ENCODE data around the gene MBNL1. TPM values are rescaled to one million over a fixed set of nuclear protein-coding genes. Genes with fewer than 3 reads are reported as not detected.

MBNL1 gene
- total RNA-seq, 2 donors from 2014 or later = 199 to 327 TPM

DNA sequence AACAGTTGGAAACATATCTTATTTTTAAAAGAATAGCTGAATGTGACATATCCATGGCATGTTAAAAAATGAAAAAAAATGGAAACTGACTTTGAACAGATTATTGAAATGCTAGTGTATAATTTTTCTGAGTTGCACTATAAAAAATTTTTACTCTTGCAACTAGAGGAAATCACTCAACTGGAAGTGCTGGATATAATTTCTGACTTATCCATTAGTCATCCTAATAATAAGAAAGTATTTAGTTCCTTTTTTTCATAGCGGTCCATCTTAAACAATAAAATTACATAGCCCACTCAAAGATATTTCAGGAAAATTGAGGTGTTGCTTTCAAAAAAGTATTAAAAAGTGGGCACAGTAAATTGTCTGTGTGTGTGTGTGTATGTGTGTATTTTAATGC is 80.7 kb downstream of the MBNL1 start:
- DNase-seq (ENCODE audit: low spot score) = no peak
- TF ChIP-seq, protein P1, sequence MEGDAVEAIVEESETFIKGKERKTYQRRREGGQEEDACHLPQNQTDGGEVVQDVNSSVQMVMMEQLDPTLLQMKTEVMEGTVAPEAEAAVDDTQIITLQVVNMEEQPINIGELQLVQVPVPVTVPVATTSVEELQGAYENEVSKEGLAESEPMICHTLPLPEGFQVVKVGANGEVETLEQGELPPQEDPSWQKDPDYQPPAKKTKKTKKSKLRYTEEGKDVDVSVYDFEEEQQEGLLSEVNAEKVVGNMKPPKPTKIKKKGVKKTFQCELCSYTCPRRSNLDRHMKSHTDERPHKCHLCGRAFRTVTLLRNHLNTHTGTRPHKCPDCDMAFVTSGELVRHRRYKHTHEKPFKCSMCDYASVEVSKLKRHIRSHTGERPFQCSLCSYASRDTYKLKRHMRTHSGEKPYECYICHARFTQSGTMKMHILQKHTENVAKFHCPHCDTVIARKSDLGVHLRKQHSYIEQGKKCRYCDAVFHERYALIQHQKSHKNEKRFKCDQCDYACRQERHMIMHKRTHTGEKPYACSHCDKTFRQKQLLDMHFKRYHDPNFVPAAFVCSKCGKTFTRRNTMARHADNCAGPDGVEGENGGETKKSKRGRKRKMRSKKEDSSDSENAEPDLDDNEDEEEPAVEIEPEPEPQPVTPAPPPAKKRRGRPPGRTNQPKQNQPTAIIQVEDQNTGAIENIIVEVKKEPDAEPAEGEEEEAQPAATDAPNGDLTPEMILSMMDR (IDR thresholded peaks at IDR 0.05) = no peak
- H3K4me1 ChIP-seq = peaks cover 0 to 71% of the 10 kb centered on the region in 2 donors
- no peaks in the 10 kb centered on the region for H3K27me3 ChIP-seq
- H3K9me3 ChIP-seq = no peaks in the 10 kb centered on the region
- no peak overlapping the region for H3K27ac ChIP-seq
- no peak overlapping the region for H3K4me3 ChIP-seq
- no peaks in the 10 kb centered on the region for H3K36me3 ChIP-seq

DNA sequence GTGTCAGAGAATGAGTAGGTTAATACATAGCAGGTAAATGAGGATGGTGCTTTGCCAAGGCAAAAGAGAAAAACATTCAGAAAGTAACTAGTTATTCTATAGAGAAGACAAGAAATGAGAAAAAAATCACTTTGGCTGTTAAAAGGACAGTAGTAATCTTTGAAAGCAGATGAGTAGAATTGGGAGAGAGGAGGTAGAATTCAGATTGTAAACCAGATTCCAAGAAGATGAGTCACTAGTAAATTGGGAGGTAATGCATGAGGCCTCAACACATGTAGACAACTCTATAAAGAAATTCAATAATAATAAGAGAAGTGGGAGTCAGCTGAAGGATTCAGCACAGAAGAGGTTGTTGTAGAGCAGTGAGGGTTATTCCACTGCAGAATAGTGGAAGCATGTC is 81.4 kb downstream of the MBNL1 start:
- Histone ChIP-seq H3K4me3 (no peak overlapping the region), H3K36me3 (no peaks in the 10 kb centered on the region), H3K27me3 (no peaks in the 10 kb centered on the region), H3K27ac (no peak overlapping the region), H3K4me1 (peaks cover 0 to 64% of the 10 kb centered on the region in 2 donors), H3K9me3 (no peaks in the 10 kb centered on the region)
- no peak for DNase-seq (ENCODE audit: low spot score)
- TF ChIP-seq, protein P1 (IDR thresholded peaks at IDR 0.05) = no peak

DNA sequence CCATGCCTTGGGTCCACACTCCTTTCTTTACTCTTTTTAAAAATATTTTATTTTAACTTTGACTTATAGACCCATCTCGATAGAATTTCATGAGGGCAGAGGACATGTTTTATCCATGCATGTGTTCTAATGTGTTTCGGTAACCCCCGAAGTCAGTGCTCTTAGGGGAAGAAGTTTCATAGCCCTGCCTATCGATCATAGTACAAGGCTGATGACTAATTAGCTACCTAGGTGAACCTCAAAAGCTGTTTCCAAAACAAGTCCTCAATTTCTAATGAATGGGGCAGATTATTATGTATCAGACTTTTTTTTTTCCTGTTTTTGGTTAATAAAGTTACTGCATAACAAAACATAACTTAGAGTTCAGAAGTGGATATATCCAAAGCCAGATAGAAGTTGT is 82.0 kb downstream of the MBNL1 start:
- Histone ChIP-seq H3K4me3 (no peak overlapping the region), H3K36me3 (no peaks in the 10 kb centered on the region), H3K27ac (no peak overlapping the region), H3K4me1 (peaks cover 0 to 60% of the 10 kb centered on the region in 2 donors), H3K9me3 (no peaks in the 10 kb centered on the region), H3K27me3 (no peaks in the 10 kb centered on the region)
- no peak for DNase-seq (ENCODE audit: low spot score)
- TF ChIP-seq, protein P1 (IDR thresholded peaks at IDR 0.05) = no peak

DNA sequence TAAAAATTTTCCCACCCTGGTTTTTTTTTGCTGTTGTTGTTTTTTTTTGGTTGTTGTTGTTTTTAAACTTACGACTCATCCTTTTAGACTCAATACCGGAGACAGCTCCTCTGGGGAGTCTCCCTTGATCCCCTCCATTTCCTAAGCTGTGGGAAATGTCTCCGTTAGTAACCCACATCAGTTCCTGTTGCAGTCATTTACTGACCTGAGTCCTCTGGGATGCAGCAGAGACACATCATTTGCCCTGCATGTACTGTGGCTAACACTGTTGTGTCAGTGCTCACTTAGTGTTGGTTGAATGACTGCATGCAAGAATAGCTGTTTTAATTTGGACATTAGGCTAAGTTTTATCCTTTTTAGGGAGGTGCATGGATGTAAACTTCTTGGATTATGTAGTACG is 83.8 kb downstream of the MBNL1 start:
- Histone ChIP-seq H3K27ac (no peak overlapping the region), H3K27me3 (no peaks in the 10 kb centered on the region), H3K9me3 (no peaks in the 10 kb centered on the region), H3K36me3 (no peaks in the 10 kb centered on the region), H3K4me1 (peaks cover 0 to 67% of the 10 kb centered on the region in 2 donors), H3K4me3 (no peak overlapping the region)
- no peak for DNase-seq (ENCODE audit: low spot score)
- TF ChIP-seq, protein P1 (IDR thresholded peaks at IDR 0.05) = no peak

DNA sequence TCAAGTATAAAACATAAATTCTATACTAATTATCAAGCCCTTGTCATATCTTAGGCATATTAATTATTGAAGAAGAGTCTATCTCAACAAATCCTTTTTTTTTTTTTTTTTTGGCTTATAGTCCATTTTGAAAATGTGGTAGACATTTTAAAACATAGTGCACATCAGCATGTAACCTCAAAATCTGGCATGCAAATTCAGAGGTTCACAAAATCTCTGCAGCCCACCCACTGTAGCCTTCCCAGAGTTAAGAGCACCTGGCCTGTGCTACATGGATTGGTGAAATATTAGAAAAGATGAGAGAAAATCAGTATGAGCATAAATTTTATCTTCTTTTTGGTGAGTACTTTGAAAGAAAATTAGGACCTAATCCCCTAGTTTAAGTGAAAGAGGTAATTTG is 84.8 kb downstream of the MBNL1 start:
- H3K4me3 ChIP-seq = no peak overlapping the region
- H3K27me3 ChIP-seq = no peaks in the 10 kb centered on the region
- no peaks in the 10 kb centered on the region for H3K9me3 ChIP-seq
- peaks cover 0 to 64% of the 10 kb centered on the region in 2 donors for H3K4me1 ChIP-seq
- no peaks in the 10 kb centered on the region for H3K36me3 ChIP-seq
- no peak for DNase-seq (ENCODE audit: low spot score)
- H3K27ac ChIP-seq = no peak overlapping the region
- TF ChIP-seq, protein P1 (IDR thresholded peaks at IDR 0.05) = no peak

Measured in right atrium auricular region (tissue), 2 donors.